HEK293 (cell line): Measurements from ENCODE around the gene LTO1.

Experiments used
- CTCF ChIA-PET: fragments of 350-600 bp; formaldehyde crosslinking; extraction: SDS; loops from one replicate; lab custom pipeline; 2021; ENCODE audit warnings: antibody characterized with exemption; lab: Yijun Ruan, JAX
- POLR2A ChIA-PET: fragments of 300-600 bp; formaldehyde crosslinking; extraction: SDS; loops from one replicate; lab custom pipeline; 2020; ENCODE audit warnings: antibody characterized with exemption, inconsistent platforms; lab: Yijun Ruan, JAX
- H3K27ac ChIP-seq: fragments of 200-500 bp; sonication (Bioruptor generic); 2 replicates; pipeline ENCODE4 v1.5.1; 2014; ENCODE audit warnings: low read depth, low read length, control low read depth, inconsistent platforms; ENCODE audit errors: extremely low read depth
- H3K36me3 ChIP-seq, 2 experiments: fragments of 200-500 bp in 1 of 2; sonication (Bioruptor generic) in 1 of 2; 1 replicate in 1 of 2; 2 replicates in 1 of 2; pipeline ENCODE4 v1.5.1; 2014 to 2017; ENCODE audit warnings: inconsistent platforms in 2 of 2, low read length in 2 of 2; ENCODE audit not compliant: control insufficient read depth in 2 of 2, insufficient read depth in 1 of 2
- H3K4me1 ChIP-seq: fragments of 200-500 bp; sonication (Bioruptor generic); 2 replicates; pipeline ENCODE4 v1.5.1; 2014; ENCODE audit warnings: mild to moderate bottlenecking, low read length, inconsistent platforms; ENCODE audit not compliant: control insufficient read depth, insufficient read depth
- H3K4me3 ChIP-seq: 2 replicates; pipeline ENCODE4 v1.5.1; 2011; ENCODE audit warnings: low read depth, mild to moderate bottlenecking, control low read depth, low read length, moderate library complexity
- H3K9me3 ChIP-seq: fragments of 200-500 bp; sonication (Bioruptor generic); 2 replicates; pipeline ENCODE4 v1.5.1; 2014; ENCODE audit warnings: low read depth, low read length, inconsistent platforms; ENCODE audit not compliant: control insufficient read depth, insufficient read depth
- BCL11A ChIP-seq: fragments of 450-650 bp; formaldehyde crosslinking; IDR thresholded peaks from 2 replicates; pipeline ENCODE4 v1.5.1; 2016; ENCODE audit warnings: low read depth, missing biosample characterization, missing genetic modification characterization
- BCL11B ChIP-seq: fragments of 450-650 bp; formaldehyde crosslinking; IDR thresholded peaks from 2 replicates; pipeline ENCODE4 v1.5.1; 2016; ENCODE audit warnings: low read depth, missing biosample characterization, missing genetic modification characterization
- ELK4 ChIP-seq: IDR thresholded peaks from 2 replicates; pipeline ENCODE4 v1.6.1; 2011; ENCODE audit warnings: mild to moderate bottlenecking, low read depth, low read length, borderline replicate concordance
- KLF8 ChIP-seq: fragments of 450-650 bp; formaldehyde crosslinking; IDR thresholded peaks from 2 replicates; pipeline ENCODE4 v1.5.1; 2016; ENCODE audit warnings: missing biosample characterization, missing genetic modification characterization
- PRDM6 ChIP-seq: fragments of 450-650 bp; formaldehyde crosslinking; IDR thresholded peaks from 2 replicates; pipeline ENCODE4 v1.5.1; 2017; ENCODE audit warnings: missing biosample characterization, missing genetic modification characterization
- TRIM28 ChIP-seq: IDR thresholded peaks from 2 replicates; pipeline ENCODE4 v1.6.1; 2011; ENCODE audit warnings: low read length, control low read depth, borderline replicate concordance
- YY1 ChIP-seq: fragments of 450-650 bp; formaldehyde crosslinking; IDR thresholded peaks from 2 replicates; pipeline ENCODE4 v1.5.1; 2018; ENCODE audit warnings: missing biosample characterization, missing genetic modification characterization
- ZBTB11 ChIP-seq: fragments of 450-650 bp; formaldehyde crosslinking; conservative IDR thresholded peaks from 2 replicates; pipeline ENCODE4 v1.5.1; 2016; ENCODE audit warnings: low read depth, missing biosample characterization, missing genetic modification characterization
- ZFHX2 ChIP-seq: fragments of 450-650 bp; formaldehyde crosslinking; conservative IDR thresholded peaks from 2 replicates; pipeline ENCODE4 v1.5.1; 2016; ENCODE audit warnings: missing biosample characterization, missing genetic modification characterization
- ZFP41 ChIP-seq: fragments of 450-650 bp; formaldehyde crosslinking; IDR thresholded peaks from 2 replicates; pipeline ENCODE4 v1.5.1; 2016; ENCODE audit warnings: missing biosample characterization, missing genetic modification characterization, borderline replicate concordance
- ZNF112 ChIP-seq: fragments of 450-650 bp; formaldehyde crosslinking; IDR thresholded peaks from 2 replicates; pipeline ENCODE4 v1.5.0; 2017; ENCODE audit warnings: missing biosample characterization, missing genetic modification characterization
- ZNF114 ChIP-seq: fragments of 450-650 bp; formaldehyde crosslinking; IDR thresholded peaks from 2 replicates; pipeline ENCODE4 v1.5.0; 2017; ENCODE audit warnings: missing biosample characterization, missing genetic modification characterization
- ZNF121 ChIP-seq: fragments of 450-650 bp; formaldehyde crosslinking; IDR thresholded peaks from 2 replicates; pipeline ENCODE4 v1.5.1; 2016; ENCODE audit warnings: missing biosample characterization, missing genetic modification characterization
- ZNF133 ChIP-seq: fragments of 450-650 bp; formaldehyde crosslinking; IDR thresholded peaks from 2 replicates; pipeline ENCODE4 v1.5.1; 2016; ENCODE audit warnings: missing biosample characterization, missing genetic modification characterization
- ZNF16 ChIP-seq: fragments of 450-650 bp; formaldehyde crosslinking; IDR thresholded peaks from 2 replicates; pipeline ENCODE4 v1.5.1; 2016; ENCODE audit warnings: low read depth, missing biosample characterization, missing genetic modification characterization
- ZNF292 ChIP-seq: fragments of 450-650 bp; formaldehyde crosslinking; IDR thresholded peaks from 2 replicates; pipeline ENCODE4 v1.5.1; 2016; ENCODE audit warnings: low read depth, missing biosample characterization, missing genetic modification characterization, borderline replicate concordance
- ZNF324 ChIP-seq: fragments of 450-650 bp; formaldehyde crosslinking; IDR thresholded peaks from 2 replicates; pipeline ENCODE4 v1.5.1; 2016; ENCODE audit warnings: missing biosample characterization, missing genetic modification characterization
- ZNF426 ChIP-seq: fragments of 450-650 bp; formaldehyde crosslinking; IDR thresholded peaks from 2 replicates; pipeline ENCODE4 v1.5.1; 2017; ENCODE audit warnings: missing biosample characterization, missing genetic modification characterization, mild to moderate bottlenecking, inconsistent platforms, moderate library complexity
- ZNF449 ChIP-seq: fragments of 450-650 bp; formaldehyde crosslinking; IDR thresholded peaks from 2 replicates; pipeline ENCODE4 v1.5.1; 2017; ENCODE audit warnings: missing biosample characterization, mild to moderate bottlenecking, missing genetic modification characterization, moderate library complexity
- ZNF585B ChIP-seq: fragments of 450-650 bp; formaldehyde crosslinking; IDR thresholded peaks from 2 replicates; pipeline ENCODE4 v1.5.1; 2016; ENCODE audit warnings: missing biosample characterization, missing genetic modification characterization
- ZNF600 ChIP-seq: fragments of 450-650 bp; formaldehyde crosslinking; IDR thresholded peaks from 2 replicates; pipeline ENCODE4 v1.5.1; 2016; ENCODE audit warnings: missing biosample characterization, missing genetic modification characterization
- ZNF610 ChIP-seq: fragments of 450-650 bp; formaldehyde crosslinking; IDR thresholded peaks from 2 replicates; pipeline ENCODE4 v1.5.1; 2016; ENCODE audit warnings: missing biosample characterization, missing genetic modification characterization, borderline replicate concordance
- ZNF777 ChIP-seq: fragments of 450-650 bp; formaldehyde crosslinking; IDR thresholded peaks from 2 replicates; pipeline ENCODE4 v1.5.1; 2017; ENCODE audit warnings: missing biosample characterization, missing genetic modification characterization, borderline replicate concordance
- ZSCAN30 ChIP-seq: fragments of 450-650 bp; IDR thresholded peaks from 2 replicates; pipeline ENCODE4 v1.5.1; 2018; ENCODE audit warnings: missing biosample characterization, mild to moderate bottlenecking, missing genetic modification characterization, moderate library complexity
- ZXDB ChIP-seq: fragments of 450-650 bp; formaldehyde crosslinking; IDR thresholded peaks from 2 replicates; pipeline ENCODE4 v1.5.1; 2016; ENCODE audit warnings: missing biosample characterization, missing genetic modification characterization

The LTO1 gene

GRCh38 chr11:69634069-69634468 is 41.1 kb downstream of the LTO1 start:
- no peaks in the 10 kb centered on the region for H3K9me3 ChIP-seq
- H3K4me3 ChIP-seq = no peak overlapping the region
- H3K36me3 ChIP-seq = no peaks in the 10 kb centered on the region
- ChIA-PET POLR2A (no interaction called here), CTCF (interaction anchor here (1.0 kb wide), 1 partner anchor 34 kb away, joined by 3 read pairs; no protein-coding TSS in a partner anchor)
- TF ChIP-seq ZNF610 (tag by site-specific recombination) = no peak
- TF ChIP-seq ZNF133 (tag by site-specific recombination) = no peak
- no peak for TF ChIP-seq ZNF426 (tag by site-specific recombination)
- no peak for TF ChIP-seq ZFP41 (tag by site-specific recombination)
- TF ChIP-seq ZBTB11 (tag by site-specific recombination) = no peak
- no peak for TF ChIP-seq ZNF16 (tag by site-specific recombination)
- TF ChIP-seq ZSCAN30 (tag by site-specific recombination) = no peak
- no peak for TF ChIP-seq BCL11A (tag by site-specific recombination)
- no peak for TF ChIP-seq ZNF600
- TF ChIP-seq PRDM6 = no peak
- TF ChIP-seq ZNF292 = no peak
- no peak for TF ChIP-seq ZNF449 (tag by site-specific recombination)
- H3K4me1 ChIP-seq = no peaks in the 10 kb centered on the region
- H3K27ac ChIP-seq = no peak overlapping the region

- POLR2A ChIA-PET = no interaction called here
- CTCF ChIA-PET = no interaction called here
- Histone ChIP-seq H3K36me3 (no peaks in the 10 kb centered on the region), H3K4me1 (no peaks in the 10 kb centered on the region), H3K4me3 (no peak overlapping the region), H3K9me3 (no peaks in the 10 kb centered on the region), H3K27ac (no peak overlapping the region)
- peak; percentile 57; the same call in 1 of the 2 replicates for TF ChIP-seq ZNF121 (tag by site-specific recombination)
- TF ChIP-seq ELK4 = no peak
These were observed 42.3 kb downstream of the LTO1 start for GRCh38 chr11:69632900-69633299.

- CTCF ChIA-PET = interaction anchor here (0.6 kb wide), 1 partner anchor 388 kb away, joined by 3 read pairs; no protein-coding TSS in a partner anchor
- Histone ChIP-seq H3K36me3 (no peaks in the 10 kb centered on the region), H3K9me3 (no peaks in the 10 kb centered on the region), H3K4me1 (no peaks in the 10 kb centered on the region), H3K4me3 (no peak overlapping the region), H3K27ac (no peak overlapping the region)
- POLR2A ChIA-PET = no interaction called here
- TF ChIP-seq ZNF324 (tag by site-specific recombination) (no peak), ZFHX2 (tag by site-specific recombination) (no peak), ZNF777 (no peak), KLF8 (tag by site-specific recombination) (no peak), ZNF114 (tag by site-specific recombination) (no peak), TRIM28 (no peak), ZNF585B (tag by site-specific recombination) (no peak), YY1 (tag by site-specific recombination) (no peak), ZSCAN30 (tag by site-specific recombination) (no peak), BCL11B (tag by site-specific recombination) (no peak), ZNF610 (tag by site-specific recombination) (no peak), ZNF112 (tag by site-specific recombination) (no peak), ZXDB (tag by site-specific recombination) (no peak)
These were observed 44.7 kb downstream of the LTO1 start for GRCh38 chr11:69630424-69630823.
